Panc1 (cell line): Measurements from ENCODE around the gene ZNF592.

Experiments used
- POLR2AphosphoS5 ChIP-seq: IDR thresholded peaks from 2 replicates; pipeline ENCODE4 v1.6.1; 2012; ENCODE audit warnings: mild to moderate bottlenecking, low read depth, low read length, moderate library complexity
- TCF7L2 ChIP-seq: IDR thresholded peaks from 2 replicates; pipeline ENCODE4 v1.6.1; 2011; ENCODE audit warnings: mild to moderate bottlenecking, low read depth, low read length, inconsistent platforms
- TF ChIP-seq, protein P1 (sequence below): fragments of 450-650 bp; IDR thresholded peaks from 2 replicates; pipeline ENCODE4 v1.5.1; 2017; ENCODE audit warnings: mild to moderate bottlenecking
- TF ChIP-seq, protein P2 (sequence below), 2 experiments: IDR thresholded peaks; 2 replicates each; pipeline ENCODE4 v1.6.1; 2011 to 2012; ENCODE audit warnings: low read depth in 2 of 2, control low read depth in 1 of 2, low read length in 1 of 2, mild to moderate bottlenecking in 1 of 2, moderate library complexity in 1 of 2; ENCODE audit not compliant: insufficient read depth in 1 of 2

DNA sequence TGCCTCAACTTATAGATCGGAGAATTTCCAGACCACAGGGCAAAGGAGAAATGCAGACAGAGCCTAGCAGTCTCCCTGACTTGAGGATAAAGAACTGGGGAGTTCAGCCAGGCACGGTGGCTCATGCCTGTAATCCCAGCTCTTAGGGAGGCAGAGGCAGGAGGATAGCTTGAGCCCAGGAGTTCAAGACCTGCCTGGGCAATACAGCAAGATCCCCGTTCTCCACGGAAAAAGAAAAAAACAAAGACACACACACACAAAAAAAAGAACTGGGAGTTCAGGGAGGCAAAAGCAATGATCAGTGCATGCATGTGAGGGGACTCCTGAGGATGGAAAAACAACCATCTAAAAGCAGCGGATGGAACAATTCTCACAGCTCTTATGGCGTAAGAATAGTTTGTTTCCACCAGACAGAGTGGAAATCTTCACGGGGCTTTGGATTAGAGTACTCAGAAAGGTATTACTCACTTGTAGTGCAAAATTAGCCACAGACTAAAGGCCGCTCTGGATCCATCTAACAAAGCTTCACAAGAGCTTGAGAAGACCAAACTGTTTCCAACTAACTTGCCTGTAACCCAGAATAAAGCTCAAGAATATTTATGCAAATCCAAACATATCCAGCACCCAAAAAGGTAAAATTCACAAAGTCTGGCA lies 48.7 kb upstream of the ZNF592 start:
- TF ChIP-seq, protein P1, sequence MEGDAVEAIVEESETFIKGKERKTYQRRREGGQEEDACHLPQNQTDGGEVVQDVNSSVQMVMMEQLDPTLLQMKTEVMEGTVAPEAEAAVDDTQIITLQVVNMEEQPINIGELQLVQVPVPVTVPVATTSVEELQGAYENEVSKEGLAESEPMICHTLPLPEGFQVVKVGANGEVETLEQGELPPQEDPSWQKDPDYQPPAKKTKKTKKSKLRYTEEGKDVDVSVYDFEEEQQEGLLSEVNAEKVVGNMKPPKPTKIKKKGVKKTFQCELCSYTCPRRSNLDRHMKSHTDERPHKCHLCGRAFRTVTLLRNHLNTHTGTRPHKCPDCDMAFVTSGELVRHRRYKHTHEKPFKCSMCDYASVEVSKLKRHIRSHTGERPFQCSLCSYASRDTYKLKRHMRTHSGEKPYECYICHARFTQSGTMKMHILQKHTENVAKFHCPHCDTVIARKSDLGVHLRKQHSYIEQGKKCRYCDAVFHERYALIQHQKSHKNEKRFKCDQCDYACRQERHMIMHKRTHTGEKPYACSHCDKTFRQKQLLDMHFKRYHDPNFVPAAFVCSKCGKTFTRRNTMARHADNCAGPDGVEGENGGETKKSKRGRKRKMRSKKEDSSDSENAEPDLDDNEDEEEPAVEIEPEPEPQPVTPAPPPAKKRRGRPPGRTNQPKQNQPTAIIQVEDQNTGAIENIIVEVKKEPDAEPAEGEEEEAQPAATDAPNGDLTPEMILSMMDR = no peak
- TF ChIP-seq POLR2AphosphoS5 (no peak), TCF7L2 (no peak)
- TF ChIP-seq, protein P2, sequence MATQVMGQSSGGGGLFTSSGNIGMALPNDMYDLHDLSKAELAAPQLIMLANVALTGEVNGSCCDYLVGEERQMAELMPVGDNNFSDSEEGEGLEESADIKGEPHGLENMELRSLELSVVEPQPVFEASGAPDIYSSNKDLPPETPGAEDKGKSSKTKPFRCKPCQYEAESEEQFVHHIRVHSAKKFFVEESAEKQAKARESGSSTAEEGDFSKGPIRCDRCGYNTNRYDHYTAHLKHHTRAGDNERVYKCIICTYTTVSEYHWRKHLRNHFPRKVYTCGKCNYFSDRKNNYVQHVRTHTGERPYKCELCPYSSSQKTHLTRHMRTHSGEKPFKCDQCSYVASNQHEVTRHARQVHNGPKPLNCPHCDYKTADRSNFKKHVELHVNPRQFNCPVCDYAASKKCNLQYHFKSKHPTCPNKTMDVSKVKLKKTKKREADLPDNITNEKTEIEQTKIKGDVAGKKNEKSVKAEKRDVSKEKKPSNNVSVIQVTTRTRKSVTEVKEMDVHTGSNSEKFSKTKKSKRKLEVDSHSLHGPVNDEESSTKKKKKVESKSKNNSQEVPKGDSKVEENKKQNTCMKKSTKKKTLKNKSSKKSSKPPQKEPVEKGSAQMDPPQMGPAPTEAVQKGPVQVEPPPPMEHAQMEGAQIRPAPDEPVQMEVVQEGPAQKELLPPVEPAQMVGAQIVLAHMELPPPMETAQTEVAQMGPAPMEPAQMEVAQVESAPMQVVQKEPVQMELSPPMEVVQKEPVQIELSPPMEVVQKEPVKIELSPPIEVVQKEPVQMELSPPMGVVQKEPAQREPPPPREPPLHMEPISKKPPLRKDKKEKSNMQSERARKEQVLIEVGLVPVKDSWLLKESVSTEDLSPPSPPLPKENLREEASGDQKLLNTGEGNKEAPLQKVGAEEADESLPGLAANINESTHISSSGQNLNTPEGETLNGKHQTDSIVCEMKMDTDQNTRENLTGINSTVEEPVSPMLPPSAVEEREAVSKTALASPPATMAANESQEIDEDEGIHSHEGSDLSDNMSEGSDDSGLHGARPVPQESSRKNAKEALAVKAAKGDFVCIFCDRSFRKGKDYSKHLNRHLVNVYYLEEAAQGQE (IDR thresholded peaks at IDR 0.05; ENCODE audit: insufficient read depth in 1 of 2, low read depth in 2 of 2, low read length in 1 of 2) = no peak
